GM12878 (cell line): Measurements from ENCODE around the gene IFNG-AS1. TPM values are rescaled to one million over a fixed set of nuclear protein-coding genes. Genes with fewer than 3 reads are reported as not detected.

Experiments
- ATAC-seq: fragments of 200-7000 bp; cut with Tn5 transposase; 3 replicates; pipeline ENCODE4 v1.9.1; 2020; ENCODE audit warnings: mild to moderate bottlenecking, moderate library complexity
- BruUV-seq: library from RNA; stranded (reverse); fragments of 400-500 nt; replicated peaks from 2 replicates; lab custom pipeline; 2021; lab: Mats Ljungman, UMichigan
- CTCF ChIA-PET: fragments of 300-600 bp; sonication (Branson Sonifier 250); formaldehyde crosslinking; extraction: SDS; loops from one replicate; lab custom pipeline; 2021; ENCODE audit warnings: inconsistent platforms; lab: Yijun Ruan, JAX
- POLR2A ChIA-PET: fragments of 350-600 bp; formaldehyde crosslinking; extraction: SDS; loops from one replicate; lab custom pipeline; 2021; ENCODE audit warnings: inconsistent platforms; lab: Charles Lee
- RAD21 ChIA-PET: fragments of 300-600 bp; sonication (Branson Sonifier 250); formaldehyde crosslinking; loops from one replicate; lab custom pipeline; 2023; ENCODE audit warnings: antibody characterized with exemption; ENCODE audit not compliant: unreplicated experiment; lab: Charles Lee
- SMC1A ChIA-PET: fragments of 300-600 bp; sonication (Branson Sonifier 250); formaldehyde crosslinking; loops from one replicate; lab custom pipeline; 2023; ENCODE audit not compliant: unreplicated experiment, uncharacterized antibody; lab: Charles Lee
- DNase-seq: peaks from one replicate; pipeline ENCODE4 v3.0.0-alpha.2; 2011; ENCODE audit warnings: low read depth, low spot score
- FAIRE-seq: peaks from 3 replicates; lab custom pipeline; 2011; peaks lifted over from hg19 to GRCh38; lab: Jason Lieb, UNC
- H2AFZ ChIP-seq: 2 replicates; pipeline ENCODE4 v1.6.0; 2011; ENCODE audit warnings: low read depth, low read length, control low read depth; ENCODE audit not compliant: control insufficient read depth
- H3K27ac ChIP-seq: 2 replicates; pipeline ENCODE4 v1.5.1; 2011; ENCODE audit warnings: control low read depth; ENCODE audit not compliant: control insufficient read depth, insufficient read depth
- H3K27me3 ChIP-seq, 2 experiments: replicated peaks in 1 of 2; 2 replicates each; pipeline versions ENCODE4 v1.6.0 to v1.6.1; 2011; ENCODE audit warnings: low read length in 1 of 2; ENCODE audit not compliant: control insufficient read depth in 2 of 2, insufficient read depth in 2 of 2
- H3K36me3 ChIP-seq, 2 experiments: 2 replicates each; pipeline ENCODE4 v1.5.1; 2011; ENCODE audit warnings: low read length in 1 of 2; ENCODE audit not compliant: control insufficient read depth in 2 of 2, insufficient read depth in 2 of 2
- H3K4me1 ChIP-seq: 2 replicates; pipeline ENCODE4 v1.6.1; 2011; ENCODE audit warnings: mild to moderate bottlenecking, low read length, moderate library complexity, mixed read lengths; ENCODE audit not compliant: control insufficient read depth, insufficient read depth
- H3K4me2 ChIP-seq: 2 replicates; pipeline ENCODE4 v1.6.0; 2011; ENCODE audit warnings: control low read depth; ENCODE audit not compliant: control insufficient read depth, insufficient read depth
- H3K4me3 ChIP-seq: fragments of 200-600 bp; sonication (generic); 2 replicates; pipeline ENCODE4 v1.5.1; 2016
- H3K79me2 ChIP-seq: 2 replicates; pipeline ENCODE4 v1.6.0; 2011; ENCODE audit warnings: low read length; ENCODE audit not compliant: control insufficient read depth, insufficient read depth
- H3K9ac ChIP-seq: 2 replicates; pipeline ENCODE4 v1.8.0; 2011; ENCODE audit warnings: low read length, control low read depth, mixed read lengths; ENCODE audit not compliant: control insufficient read depth, insufficient read depth
- H3K9me3 ChIP-seq: replicated peaks from 3 replicates; pipeline ENCODE4 v1.5.1; 2011; ENCODE audit warnings: mild to moderate bottlenecking, low read length; ENCODE audit not compliant: control insufficient read depth, insufficient read depth
- H4K20me1 ChIP-seq: 2 replicates; pipeline ENCODE4 v1.6.0; 2011; ENCODE audit not compliant: control insufficient read depth, insufficient read depth
- CEBPB ChIP-seq, 2 experiments: fragments of 150-350 bp in 1 of 2; IDR thresholded peaks; 2 replicates each; pipeline ENCODE4 v1.6.1; 2012 to 2014; ENCODE audit warnings: low read depth in 2 of 2, low read length in 2 of 2, borderline replicate concordance in 1 of 2, inconsistent platforms in 1 of 2
- FOXM1 ChIP-seq: IDR thresholded peaks from 2 replicates; pipeline ENCODE4 v1.6.1; 2012; ENCODE audit warnings: low read depth, mild to moderate bottlenecking, inconsistent platforms, low read length, moderate library complexity
- HDAC6 ChIP-seq: fragments of 200-600 bp; sonication (generic); IDR thresholded peaks from one replicate; pipeline ENCODE4 v1.8.0; 2017; ENCODE audit warnings: antibody characterized with exemption; ENCODE audit not compliant: unreplicated experiment
- HSF1 ChIP-seq: fragments of 150-350 bp; IDR thresholded peaks from 2 replicates; pipeline ENCODE4 v1.6.1; 2014; ENCODE audit warnings: mild to moderate bottlenecking, low read depth, low read length
- IRF3 ChIP-seq: fragments of 450-650 bp; IDR thresholded peaks from 2 replicates; pipeline ENCODE4 v1.6.1; 2014; ENCODE audit warnings: mild to moderate bottlenecking
- RB1 ChIP-seq: fragments of 450-650 bp; formaldehyde crosslinking; IDR thresholded peaks from 2 replicates; pipeline ENCODE4 v1.6.1; 2017; ENCODE audit warnings: mild to moderate bottlenecking, borderline replicate concordance
- STAT1 ChIP-seq: fragments of 450-650 bp; conservative IDR thresholded peaks from 2 replicates; pipeline ENCODE4 v1.6.1; 2014; ENCODE audit warnings: antibody characterized with exemption, mild to moderate bottlenecking
- STAT3 ChIP-seq: IDR thresholded peaks from 2 replicates; pipeline ENCODE4 v1.6.1; 2011; ENCODE audit warnings: low read depth, low read length, improper control_type of control experiment
- TCF3 ChIP-seq: IDR thresholded peaks from 2 replicates; pipeline ENCODE4 v1.6.1; 2012; ENCODE audit warnings: low read depth, mild to moderate bottlenecking, low read length, borderline replicate concordance; ENCODE audit not compliant: insufficient read depth
- WGBS: methylation state at CpG from one replicate; pipeline ENCODE4 v1.1.6; 2016; ENCODE audit warnings: low lambda C conversion rate; ENCODE audit not compliant: insufficient replicate concordance, insufficient coverage; ENCODE audit errors: missing lambda C conversion rate; 5-methylcytosine and 5-hydroxymethylcytosine counted together
- in situ Hi-C: fragments of 300-500 bp; cut with MboI; formaldehyde crosslinking; loops from 9 replicates; pipeline ENCODE4 v1.14.3; 2018; ENCODE audit warnings: mixed read lengths
- intact Hi-C: fragments of 100-400 bp; cut with micrococcal nuclease; formaldehyde crosslinking; loops from one replicate; pipeline ENCODE4 v1.14.2; 2022; ENCODE audit not compliant: unreplicated experiment
- polyA plus RNA-seq, 11 experiments: library from polyadenylated mRNA; depleted of rRNA in 4 of 11; unstranded in 6 of 11; stranded (reverse) in 5 of 11; fragments of >200 nt; fragmentation: Nextera tagmentation in 4 of 11; fragmentation: Illumina TruSeq in 1 of 11; extraction: Ambion mirVana in 4 of 11; extraction: Trizol in 1 of 11; gene quantifications; 1 replicate in 1 of 11; 2 replicates in 10 of 11; pipeline versions ENCODE4 v1.2.1 to v1.2.3, GENCODE V29; 2011 to 2016; ENCODE audit warnings: inconsistent platforms in 2 of 11, missing spikeins in 2 of 11, low read depth in 1 of 11
- total RNA-seq, 4 experiments: library from RNA; depleted of rRNA in 3 of 4; stranded (reverse); fragments of >200 nt in 3 of 4; fragmentation: Illumina TruSeq in 1 of 4; extraction: Trizol in 1 of 4; gene quantifications; 2 replicates each; pipeline versions ENCODE4 v1.2.1 to v1.2.3, GENCODE V29; 2013 to 2021

IFNG-AS1 gene
- total and polyA plus RNA-seq, 10 of the 15 experiments (the other 5 are each of a cell fraction or from before 2014, with no cell fraction given), result 0.40 to 1.9 (median 1.3) TPM

GRCh38 chr12:67994046-67994445, 4.8 kb downstream of the IFNG-AS1 start:
- 82% methylated on average over 3 of the region's 3 CpGs for WGBS
- FAIRE-seq, result no peak

More at GRCh38 chr12:67994046-67994445, 4.8 kb downstream of the IFNG-AS1 start:
- H2AFZ ChIP-seq, result no peak overlapping the region
- H3K9ac ChIP-seq, result no peak overlapping the region
- H3K27ac ChIP-seq, result no peak overlapping the region
- ATAC-seq (no peak), DNase-seq (no peak)
- ChIA-PET CTCF (interaction anchor here (0.9 to 1.5 kb wide), 3 partner anchors 42 to 91 kb away, joined by 3 to 6 read pairs (median 3); no protein-coding TSS in a partner anchor), RAD21 (no interaction called here), POLR2A (no interaction called here), SMC1A (interaction anchor here (0.9 to 1.8 kb wide), 3 partner anchors 10 to 41 kb away, joined by 3 to 5 read pairs (median 4); no protein-coding TSS in a partner anchor)
- peaks cover 21% of the 10 kb centered on the region for H3K4me1 ChIP-seq
- H3K4me3 ChIP-seq, result no peak overlapping the region
- intact Hi-C loops (no loop called here), in situ Hi-C loops (no loop called here)
- no peaks in the 10 kb centered on the region; the same call in 2 of the 3 replicates for H3K9me3 ChIP-seq
- no peaks in the 10 kb centered on the region for H3K36me3 ChIP-seq
- no TSS peak for BruUV-seq
- no peaks in the 10 kb centered on the region for H3K79me2 ChIP-seq
- H4K20me1 ChIP-seq, result no peaks in the 10 kb centered on the region
- H3K4me2 ChIP-seq, result no peak overlapping the region
- no peak for TF ChIP-seq CEBPB (IDR thresholded peaks at IDR 0.05; ENCODE audit: borderline replicate concordance in 1 of 2, low read depth in 2 of 2, low read length in 2 of 2)
- TF ChIP-seq HSF1, result no peak
- TF ChIP-seq HDAC6, result no peak
- TF ChIP-seq TCF3, result no peak
- no peak for TF ChIP-seq RB1
- no peak for TF ChIP-seq STAT1
- no peak for TF ChIP-seq STAT3
- no peak for TF ChIP-seq FOXM1
- TF ChIP-seq IRF3, result no peak
- H3K27me3 ChIP-seq, result no peaks in the 10 kb centered on the region
